T-helper 17 cell (primary cell): Measurements from ENCODE around the gene SCNN1A. TPM values are rescaled to one million over a fixed set of nuclear protein-coding genes. Genes with fewer than 3 reads are reported as not detected.

Source experiments
- ATAC-seq: fragments of 150-1000 bp; cut with Tn5 transposase; 2 replicates; pipeline ENCODE4 v1.10.0; 2021; ENCODE audit warnings: mild to moderate bottlenecking, moderate library complexity
- DNase-seq, 3 donors: peaks; one replicate each; pipeline versions ENCODE4 v3.0.0 to v3.0.0-alpha.2; 2020 to 2021
- H3K9me3 ChIP-seq: one replicate; pipeline ENCODE4 v1.7.0; 2013; ENCODE audit warnings: low read length, mild to moderate bottlenecking; ENCODE audit not compliant: control insufficient read depth, poor library complexity, severe bottlenecking
- H3K27ac Mint-ChIP-seq: one replicate; pipeline ENCODE4 v1.8.0; 2022; ENCODE audit warnings: mild to moderate bottlenecking, moderate library complexity, mixed read lengths
- H3K27me3 Mint-ChIP-seq: one replicate; pipeline ENCODE4 v1.8.0; 2022; ENCODE audit warnings: mixed read lengths
- H3K36me3 Mint-ChIP-seq: one replicate; pipeline ENCODE4 v1.8.0; 2022; ENCODE audit warnings: low read depth, mixed read lengths
- H3K4me1 Mint-ChIP-seq: one replicate; pipeline ENCODE4 v1.8.0; 2022; ENCODE audit warnings: mild to moderate bottlenecking, mixed read lengths
- H3K4me3 Mint-ChIP-seq: one replicate; pipeline ENCODE4 v1.8.0; 2022; ENCODE audit warnings: mild to moderate bottlenecking, moderate library complexity, mixed read lengths
- total RNA-seq, 4 donors: library from RNA in 2 of 4; stranded (reverse) in 2 of 4; gene quantifications; one replicate each; pipeline ENCODE4 v1.2.3 and lab custom pipeline; 2022 to 2026

SCNN1A gene
- total RNA-seq, 2 donors from 2014 or later: 2.1 to 2.8 TPM

DNA sequence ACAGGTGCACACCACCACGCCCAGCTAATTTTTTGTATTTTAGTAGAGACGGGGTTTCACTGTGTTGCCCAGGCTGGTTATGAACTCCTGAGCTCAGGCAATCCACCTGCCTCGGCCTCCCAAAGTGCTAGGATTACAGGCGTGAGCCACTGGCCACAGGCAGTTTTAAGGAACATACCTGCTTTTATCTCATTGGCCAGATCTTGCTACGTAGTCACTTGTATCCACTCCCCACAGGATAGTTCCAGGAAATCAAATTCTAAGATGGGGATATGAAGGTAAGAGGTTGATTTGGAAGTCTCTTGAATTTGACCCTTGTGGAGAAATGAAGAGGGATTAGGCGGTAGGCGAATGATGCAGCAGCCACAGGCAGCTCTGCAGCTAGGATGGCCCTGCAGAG is 73.6 kb downstream of the SCNN1A start:
- Mint-ChIP-seq H3K36me3 (peaks cover 5% of the 10 kb centered on the region), H3K27me3 (peaks cover 28% of the 10 kb centered on the region), H3K27ac (no peak overlapping the region), H3K4me3 (no peak overlapping the region), H3K4me1 (peaks cover 6% of the 10 kb centered on the region)
- no peak for DNase-seq
- no peak for ATAC-seq
- no peaks in the 10 kb centered on the region for H3K9me3 ChIP-seq

DNA sequence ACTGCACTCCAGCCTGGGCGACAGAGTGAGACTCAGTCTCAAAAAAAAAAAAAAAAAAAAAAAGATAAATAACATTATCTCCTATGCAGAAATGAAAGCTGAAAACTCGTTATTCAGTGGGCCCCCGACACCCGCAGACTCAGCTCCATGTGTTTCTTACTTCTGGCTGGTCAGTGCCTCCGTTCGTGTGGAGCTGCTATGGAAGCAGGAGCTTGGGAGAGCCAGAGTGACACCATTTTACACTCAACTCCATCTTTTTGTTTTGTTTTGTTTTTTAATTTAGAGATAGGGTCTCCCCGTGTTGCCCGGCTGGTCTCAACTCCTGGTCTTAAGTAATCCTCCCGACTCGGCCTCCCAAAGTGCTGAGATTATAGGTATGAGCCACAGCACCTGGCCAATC is 78.2 kb downstream of the SCNN1A start:
- no peak overlapping the region for H3K27ac Mint-ChIP-seq
- no peak overlapping the region for H3K4me3 Mint-ChIP-seq
- DNase-seq (no peak), ATAC-seq (no peak)
- peaks cover 2% of the 10 kb centered on the region for H3K36me3 Mint-ChIP-seq
- H3K9me3 ChIP-seq: no peaks in the 10 kb centered on the region
- peaks cover 37% of the 10 kb centered on the region for H3K27me3 Mint-ChIP-seq
- H3K4me1 Mint-ChIP-seq: peaks cover 10% of the 10 kb centered on the region

Other genes starting within 250 kb of the SCNN1A start
- 10 to 100 TPM in 1 of 2 donors, 1 to 10 TPM in 1; 2.4 to 28.0 TPM for gene CD9, start 175.2 kb downstream of the SCNN1A start, total RNA-seq
- not detected for gene PLEKHG6, start 64.9 kb downstream of the SCNN1A start, total RNA-seq
- gene TNFRSF1A, start 33.5 kb downstream of the SCNN1A start, total RNA-seq: 10 to 100 TPM; 22.4 to 23.0 TPM
- 1 to 10 TPM in 1 of 2 donors, under 1 TPM in 1; 0.47 to 1.4 TPM for gene LTBR, start 8.6 kb upstream of the SCNN1A start, total RNA-seq
- 10 to 100 TPM; 66.7 to 76.1 TPM for gene CD27, start 69.4 kb upstream of the SCNN1A start, total RNA-seq
- 10 to 100 TPM; 19.6 to 23.1 TPM for gene TAPBPL, start 76.5 kb upstream of the SCNN1A start, total RNA-seq
- gene VAMP1, start 95.1 kb upstream of the SCNN1A start, total RNA-seq: 10 to 100 TPM; 33.1 to 38.5 TPM
- 10 to 100 TPM; 36.6 to 42.2 TPM for gene MRPL51, start 117.7 kb upstream of the SCNN1A start, total RNA-seq
- 10 to 100 TPM; 16.9 to 24.3 TPM for gene NCAPD2, start 118.5 kb upstream of the SCNN1A start, total RNA-seq
- gene GAPDH, start 159.0 kb upstream of the SCNN1A start, total RNA-seq: 100 to 1,000 TPM; 640 to 695 TPM
- gene IFFO1, start 180.5 kb upstream of the SCNN1A start, total RNA-seq: 10 to 100 TPM; 29.3 to 37.3 TPM
- gene NOP2, start 192.7 kb upstream of the SCNN1A start, total RNA-seq: 100 to 1,000 TPM in 1 of 2 donors, 10 to 100 TPM in 1; 90.0 to 122 TPM
- gene CHD4, start 231.8 kb upstream of the SCNN1A start, total RNA-seq: 100 to 1,000 TPM; 461 to 574 TPM